OCI-LY1 (cell line): ENCODE results near the gene LALBA.

Experiments
- H2AFZ ChIP-seq: fragments of 200-600 bp; sonication (generic), shearing (Covaris generic); 2 replicates; pipeline ENCODE4 v1.6.0; 2014; ENCODE audit warnings: antibody characterized with exemption, mild to moderate bottlenecking, low read length
- H3F3A ChIP-seq: fragments of 200-600 bp; sonication (generic), shearing (Covaris generic); 2 replicates; pipeline ENCODE4 v1.6.0; 2014; ENCODE audit warnings: mild to moderate bottlenecking, antibody characterized with exemption, low read length, moderate library complexity; ENCODE audit not compliant: insufficient read depth
- H3K27ac ChIP-seq: fragments of 200-600 bp; sonication (generic); 2 replicates; pipeline ENCODE4 v1.5.1; 2014; ENCODE audit warnings: low read length, mixed run types, mild to moderate bottlenecking, low read depth; ENCODE audit not compliant: poor library complexity, severe bottlenecking
- H3K27me3 ChIP-seq: fragments of 200-600 bp; sonication (generic); 2 replicates; pipeline ENCODE4 v1.6.0; 2014; ENCODE audit warnings: antibody characterized with exemption, mild to moderate bottlenecking, low read length, moderate library complexity; ENCODE audit not compliant: insufficient read depth
- H3K36me3 ChIP-seq: fragments of 200-600 bp; sonication (generic); 2 replicates; pipeline ENCODE4 v1.6.1; 2014; ENCODE audit warnings: mild to moderate bottlenecking, antibody characterized with exemption, low read length, moderate library complexity, mixed read lengths; ENCODE audit not compliant: insufficient read depth
- H3K4me1 ChIP-seq: fragments of 200-600 bp; sonication (generic); 2 replicates; pipeline ENCODE4 v1.5.1; 2014; ENCODE audit warnings: mild to moderate bottlenecking, low read length, moderate library complexity; ENCODE audit not compliant: insufficient read depth, severe bottlenecking
- H3K4me2 ChIP-seq: fragments of 200-600 bp; sonication (generic), shearing (Covaris generic); 2 replicates; pipeline ENCODE4 v1.6.1; 2014; ENCODE audit warnings: low read length
- H3K4me3 ChIP-seq: fragments of 200-600 bp; sonication (generic); 2 replicates; pipeline ENCODE4 v1.5.1; 2014; ENCODE audit warnings: low read length, low read depth, mild to moderate bottlenecking, mixed read lengths; ENCODE audit not compliant: poor library complexity, severe bottlenecking
- H3K79me2 ChIP-seq: fragments of 200-600 bp; shearing (Covaris generic); 2 replicates; pipeline ENCODE4 v1.6.1; 2016; ENCODE audit warnings: mixed run types, low read length, mixed read lengths; ENCODE audit not compliant: insufficient read depth
- H3K9ac ChIP-seq: fragments of 200-600 bp; sonication (generic), shearing (Covaris generic); 2 replicates; pipeline ENCODE4 v1.6.1; 2014; ENCODE audit warnings: mild to moderate bottlenecking, low read length, mixed read lengths
- H3K9me2 ChIP-seq: fragments of 200-600 bp; sonication (generic), shearing (Covaris generic); 2 replicates; pipeline ENCODE4 v1.6.1; 2014; ENCODE audit warnings: low read depth, mild to moderate bottlenecking, low read length, mixed read lengths
- H3K9me3 ChIP-seq: fragments of 200-600 bp; shearing (Covaris generic); 2 replicates; pipeline ENCODE4 v1.6.1; 2014; ENCODE audit warnings: low read length, mixed read lengths
- H4K20me1 ChIP-seq: fragments of 200-600 bp; sonication (generic), shearing (Covaris generic); 2 replicates; pipeline ENCODE4 v1.6.0; 2016; ENCODE audit warnings: mild to moderate bottlenecking, low read length; ENCODE audit not compliant: insufficient read depth
- EZH2 ChIP-seq: fragments of 200-600 bp; sonication (generic), shearing (Covaris generic); IDR thresholded peaks from 2 replicates; pipeline ENCODE4 v1.8.0; 2017; ENCODE audit warnings: borderline replicate concordance, mixed run types, mild to moderate bottlenecking, antibody characterized with exemption, low read length, moderate library complexity, mixed read lengths
- TF ChIP-seq, protein P1 (sequence below): fragments of 200-600 bp; sonication (generic), shearing (Covaris generic); IDR thresholded peaks from 2 replicates; pipeline ENCODE4 v1.5.1; 2017; ENCODE audit warnings: mild to moderate bottlenecking, antibody characterized with exemption, low read length, moderate library complexity, mixed read lengths

Gene LALBA

DNA sequence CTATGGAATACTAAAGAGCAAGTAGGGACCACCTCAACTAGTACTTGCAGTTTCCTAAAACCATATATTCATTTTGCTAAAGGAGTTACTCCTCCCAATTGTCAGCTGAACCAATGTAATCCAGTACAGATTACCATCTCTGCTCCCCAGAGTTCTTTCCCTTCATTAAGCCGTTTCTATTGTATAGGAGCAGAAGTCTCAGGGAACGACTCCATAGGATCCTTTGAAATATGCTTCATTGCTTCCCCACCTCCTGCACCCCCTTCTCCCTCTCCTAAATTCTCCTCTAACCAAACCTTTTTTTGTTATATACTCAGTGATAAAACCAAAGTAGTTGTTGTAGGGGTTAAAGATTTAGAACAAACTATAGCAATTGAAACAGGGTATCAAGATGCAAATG is 30.7 kb upstream of the LALBA start:
- H3K27me3 ChIP-seq, result peaks cover 11% of the 10 kb centered on the region; the same call in 1 of the 2 replicates
- H2AFZ ChIP-seq, result no peak overlapping the region
- H3K79me2 ChIP-seq, result no peaks in the 10 kb centered on the region
- H3K4me3 ChIP-seq, result no peak overlapping the region
- H3K9ac ChIP-seq, result no peak overlapping the region
- no peaks in the 10 kb centered on the region for H3K36me3 ChIP-seq
- no peaks in the 10 kb centered on the region for H3K4me1 ChIP-seq
- no peaks in the 10 kb centered on the region for H4K20me1 ChIP-seq
- TF ChIP-seq, protein P1, sequence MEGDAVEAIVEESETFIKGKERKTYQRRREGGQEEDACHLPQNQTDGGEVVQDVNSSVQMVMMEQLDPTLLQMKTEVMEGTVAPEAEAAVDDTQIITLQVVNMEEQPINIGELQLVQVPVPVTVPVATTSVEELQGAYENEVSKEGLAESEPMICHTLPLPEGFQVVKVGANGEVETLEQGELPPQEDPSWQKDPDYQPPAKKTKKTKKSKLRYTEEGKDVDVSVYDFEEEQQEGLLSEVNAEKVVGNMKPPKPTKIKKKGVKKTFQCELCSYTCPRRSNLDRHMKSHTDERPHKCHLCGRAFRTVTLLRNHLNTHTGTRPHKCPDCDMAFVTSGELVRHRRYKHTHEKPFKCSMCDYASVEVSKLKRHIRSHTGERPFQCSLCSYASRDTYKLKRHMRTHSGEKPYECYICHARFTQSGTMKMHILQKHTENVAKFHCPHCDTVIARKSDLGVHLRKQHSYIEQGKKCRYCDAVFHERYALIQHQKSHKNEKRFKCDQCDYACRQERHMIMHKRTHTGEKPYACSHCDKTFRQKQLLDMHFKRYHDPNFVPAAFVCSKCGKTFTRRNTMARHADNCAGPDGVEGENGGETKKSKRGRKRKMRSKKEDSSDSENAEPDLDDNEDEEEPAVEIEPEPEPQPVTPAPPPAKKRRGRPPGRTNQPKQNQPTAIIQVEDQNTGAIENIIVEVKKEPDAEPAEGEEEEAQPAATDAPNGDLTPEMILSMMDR, result no peak
- H3F3A ChIP-seq, result no peaks in the 10 kb centered on the region
- peaks cover 6% of the 10 kb centered on the region; the same call in 1 of the 2 replicates for H3K9me3 ChIP-seq
- no peak overlapping the region for H3K4me2 ChIP-seq
- no peaks in the 10 kb centered on the region for H3K9me2 ChIP-seq
- no peak overlapping the region for H3K27ac ChIP-seq

DNA sequence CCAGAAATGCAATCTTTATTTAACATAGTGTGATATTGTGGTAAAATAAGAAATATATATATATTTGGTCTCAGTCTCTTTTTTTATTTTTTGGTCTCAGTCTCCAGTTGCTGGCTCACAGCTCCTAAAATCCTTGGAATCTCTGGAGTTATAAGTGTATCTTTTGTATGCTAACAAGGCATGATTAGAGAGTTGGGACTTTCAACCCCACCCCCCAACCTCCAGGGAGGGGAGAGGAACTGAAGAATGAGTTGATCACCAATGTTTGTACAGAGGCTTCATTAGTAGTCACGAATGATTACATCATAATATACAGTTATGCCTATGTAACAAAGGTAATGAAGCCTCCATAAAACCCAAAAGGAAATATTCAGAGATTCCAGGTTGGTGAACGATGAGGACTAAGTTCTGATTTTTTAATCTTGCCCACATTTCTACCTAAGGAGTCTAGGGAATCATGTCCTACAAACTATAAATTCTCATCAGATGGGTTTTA is 22.8 kb upstream of the LALBA start:
- no peak for TF ChIP-seq EZH2
- TF ChIP-seq, protein P1, result no peak

DNA sequence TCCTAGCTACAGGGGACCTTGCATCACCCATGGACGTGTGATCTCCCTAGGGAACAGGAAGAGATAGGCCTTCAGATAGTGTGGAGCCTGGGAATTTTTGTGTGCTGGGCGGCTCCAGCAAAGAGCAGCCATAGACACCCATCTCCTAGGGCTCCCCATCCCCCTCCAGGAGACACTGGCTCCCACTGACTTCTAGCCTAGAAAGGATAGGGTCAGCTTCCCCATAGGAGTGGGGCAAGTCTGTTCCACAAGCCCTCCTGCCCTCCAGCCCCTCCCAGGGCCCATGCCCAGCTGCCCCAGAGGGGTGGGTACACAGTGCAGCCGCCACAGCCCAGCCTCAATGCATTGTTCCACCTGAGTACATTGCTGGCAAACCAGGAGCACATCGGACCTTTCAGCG is 16.5 kb upstream of the LALBA start:
- H3K4me2 ChIP-seq, result no peak overlapping the region
- H3K9me3 ChIP-seq, result no peaks in the 10 kb centered on the region
- H3K79me2 ChIP-seq, result no peaks in the 10 kb centered on the region
- no peaks in the 10 kb centered on the region for H3K36me3 ChIP-seq
- no peaks in the 10 kb centered on the region for H4K20me1 ChIP-seq
- no peak overlapping the region for H2AFZ ChIP-seq
- no peak overlapping the region for H3K4me3 ChIP-seq
- H3K9ac ChIP-seq, result no peak overlapping the region
- H3K27ac ChIP-seq, result no peak overlapping the region
- H3K27me3 ChIP-seq, result no peaks in the 10 kb centered on the region
- TF ChIP-seq, protein P1, result no peak
- TF ChIP-seq EZH2, result no peak
- no peaks in the 10 kb centered on the region for H3K9me2 ChIP-seq
- no peaks in the 10 kb centered on the region for H3F3A ChIP-seq
- H3K4me1 ChIP-seq, result no peaks in the 10 kb centered on the region

More for the DNA sequence above, 22.8 kb upstream of the LALBA start:
- Histone ChIP-seq H3K79me2 (no peaks in the 10 kb centered on the region), H2AFZ (no peak overlapping the region), H3F3A (no peaks in the 10 kb centered on the region), H3K9ac (no peak overlapping the region), H4K20me1 (no peaks in the 10 kb centered on the region), H3K36me3 (no peaks in the 10 kb centered on the region), H3K4me3 (no peak overlapping the region), H3K4me1 (no peaks in the 10 kb centered on the region), H3K27me3 (peaks cover 7% of the 10 kb centered on the region; the same call in 1 of the 2 replicates), H3K9me3 (0 out of 2 replicates have a peak, but pooled peaks cover 3% of the 10 kb centered on the region), H3K9me2 (no peaks in the 10 kb centered on the region), H3K27ac (no peak overlapping the region), H3K4me2 (no peak overlapping the region)
